HG03135 (cell line): ENCODE data around the gene RARRES1.
A peak's percentile ranks its signal among the peaks of the same experiment; 100 is the strongest.
"Not testable (repeated sequence)": the region's sequence is repeated elsewhere in the genome, so short reads cannot be mapped to it uniquely, and the experiment has no call there.

Source experiments
- ATAC-seq: cut with Tn5 transposase; IDR thresholded peaks from one replicate; pipeline ENCODE4 v1.9.1; 2021; ENCODE audit warnings: mild to moderate bottlenecking, moderate library complexity; ENCODE audit not compliant: unreplicated experiment

Gene RARRES1

DNA sequence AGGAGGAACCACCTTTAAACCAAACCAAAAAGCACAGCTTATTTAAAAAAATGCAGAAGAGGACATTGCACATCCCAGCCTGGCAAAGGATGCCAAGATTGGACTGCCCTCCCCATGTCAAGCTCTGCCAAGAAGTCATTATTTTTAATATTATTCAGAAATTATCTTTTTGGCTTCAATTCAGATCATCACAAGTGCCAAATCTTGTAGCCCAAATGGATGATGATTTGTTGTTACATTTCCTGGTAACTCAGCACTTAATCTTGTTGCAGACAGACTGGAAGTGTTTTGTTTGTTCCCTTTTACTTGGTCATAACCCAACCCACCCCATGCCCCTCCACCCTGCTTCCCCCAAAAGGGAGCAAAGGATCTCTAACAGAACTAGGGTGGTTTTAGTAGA, 31.7 kb downstream of the RARRES1 start:
- no peak for ATAC-seq

DNA sequence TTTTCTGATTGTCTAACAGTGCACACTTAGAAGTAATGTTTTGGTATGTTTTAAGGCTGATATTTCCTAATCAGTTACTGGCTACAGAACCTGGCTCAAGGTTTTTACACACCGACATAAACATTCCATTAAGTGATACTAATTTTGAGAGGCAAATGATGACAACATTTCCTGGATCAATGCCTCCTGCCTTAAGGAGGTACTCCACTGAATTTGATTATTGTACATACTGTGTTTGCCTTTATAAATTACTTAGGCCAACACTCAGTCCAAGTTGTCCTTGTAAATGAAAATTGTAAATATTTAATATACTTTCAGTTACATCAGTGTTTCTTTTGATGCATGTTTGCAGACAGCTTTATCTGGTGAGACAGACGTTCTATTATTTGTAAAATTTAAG, 35.6 kb downstream of the RARRES1 start:
- no peak for ATAC-seq

DNA sequence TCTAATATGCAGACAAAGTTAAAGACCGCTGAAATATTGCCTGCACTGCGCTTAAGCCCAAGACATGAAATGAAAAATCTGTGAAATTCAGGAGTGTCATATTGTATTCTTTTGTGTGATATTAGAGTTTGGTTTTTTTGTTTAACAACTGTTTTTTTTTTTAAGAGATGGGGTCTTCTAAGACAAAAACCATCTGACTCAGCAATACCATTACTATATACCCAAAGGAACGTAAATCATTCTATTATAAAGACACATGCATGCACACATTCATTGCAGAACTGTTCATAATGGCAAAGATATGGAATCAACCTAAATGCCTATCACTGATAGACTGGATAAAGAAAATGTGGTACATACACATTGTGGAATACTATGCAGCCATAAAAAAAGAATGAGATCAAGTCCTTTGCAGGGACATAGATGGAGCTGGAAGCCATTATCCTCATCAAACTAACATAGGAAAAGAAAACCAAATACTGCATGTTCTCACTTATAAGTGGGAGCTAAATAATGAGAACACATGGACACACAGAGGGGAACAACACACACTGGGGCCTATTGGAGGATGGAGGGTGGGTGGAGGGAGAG, 38.3 kb downstream of the RARRES1 start:
- ATAC-seq: not testable (repeated sequence)

DNA sequence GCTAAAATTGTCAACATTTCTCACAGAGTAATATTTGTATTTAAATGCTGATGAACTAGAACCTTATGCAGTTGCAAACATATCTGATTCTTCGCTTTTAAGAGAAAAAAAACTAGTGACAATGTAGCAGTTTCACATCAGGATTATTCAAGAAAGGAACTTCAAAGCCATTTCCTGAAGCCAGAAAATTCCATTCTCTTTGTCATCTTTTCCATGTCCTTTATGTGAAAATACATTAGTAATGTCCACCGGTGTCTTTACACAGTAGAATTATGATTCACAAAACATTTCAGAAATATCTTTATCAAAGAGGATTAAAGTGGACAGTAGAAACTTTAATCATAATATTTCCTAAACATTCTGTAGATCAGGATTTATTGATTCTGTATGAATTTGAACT, 47.1 kb downstream of the RARRES1 start:
- no peak for ATAC-seq

DNA sequence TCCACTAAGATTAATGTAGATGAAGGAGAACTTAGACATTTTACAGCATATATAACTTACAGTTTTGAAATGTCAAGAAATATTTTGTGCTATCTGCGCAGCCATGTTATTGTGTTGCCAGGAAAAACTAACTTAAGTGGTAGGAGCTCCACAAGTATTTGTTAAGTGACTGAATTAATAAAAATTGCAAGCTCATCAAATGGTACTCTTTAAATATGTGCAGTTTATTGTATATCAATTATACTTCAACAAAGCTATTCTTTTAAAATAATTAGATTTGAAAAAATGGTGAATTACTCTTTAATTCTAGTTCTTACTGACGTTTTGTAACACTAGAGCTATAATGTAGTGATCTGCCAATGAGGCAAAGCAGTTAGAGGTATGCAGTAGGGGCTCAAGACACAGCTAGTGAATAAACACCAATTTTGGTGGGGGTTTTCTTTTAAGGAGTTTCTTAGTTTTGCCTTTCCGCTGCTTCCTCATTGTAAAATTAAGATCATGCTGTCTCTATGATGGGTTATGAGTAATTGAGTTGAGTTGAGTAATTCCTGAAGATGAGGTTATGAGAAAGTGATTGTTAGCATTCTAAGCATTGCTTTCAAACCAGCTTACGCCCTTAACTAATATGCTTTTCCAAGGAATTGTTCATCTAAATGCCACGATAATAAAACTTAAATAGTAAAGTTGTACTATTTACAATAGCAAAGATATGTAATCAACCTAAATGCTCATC, 48.9 kb downstream of the RARRES1 start:
- no peak for ATAC-seq

DNA sequence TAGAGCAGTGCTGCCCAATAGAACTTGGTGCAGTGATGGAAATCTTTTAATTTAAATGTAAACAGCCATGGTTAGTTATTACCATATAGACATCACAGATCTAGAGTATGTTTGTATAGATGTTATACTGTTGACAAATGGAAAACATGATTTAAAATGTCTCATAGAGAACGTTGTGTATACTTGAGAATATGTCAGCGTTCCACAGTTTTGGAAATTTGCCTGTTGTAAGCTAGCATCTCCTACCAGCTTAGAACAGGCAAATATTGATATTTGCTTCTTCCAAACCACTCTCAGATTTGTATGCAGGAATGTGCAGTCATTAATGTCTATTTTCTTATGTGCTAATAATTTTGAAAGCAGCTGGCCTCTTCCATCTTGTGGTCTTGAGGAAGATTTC, 51.4 kb downstream of the RARRES1 start:
- no peak for ATAC-seq

DNA sequence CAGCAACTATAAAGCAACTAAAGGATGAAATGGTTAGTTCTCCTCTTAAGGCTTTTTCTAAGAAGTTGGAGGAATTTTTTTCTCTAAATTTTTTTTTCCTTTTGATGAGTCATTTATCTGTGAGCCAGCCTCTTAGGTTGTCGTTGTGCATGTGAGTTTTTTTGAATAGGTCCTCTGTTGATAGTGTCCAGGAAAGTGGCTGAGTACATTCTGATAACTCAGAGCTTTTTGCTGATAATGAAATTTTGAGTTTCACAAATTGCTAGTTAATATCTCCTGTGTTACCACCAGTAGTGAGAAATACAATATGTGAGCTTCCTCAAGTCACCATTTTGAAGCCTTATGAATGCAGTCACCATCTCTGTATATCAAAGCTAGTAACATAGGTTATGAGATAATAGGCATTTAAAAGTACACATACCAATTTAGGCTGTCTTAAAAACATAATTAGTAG, 52.7 kb downstream of the RARRES1 start:
- no peak for ATAC-seq

DNA sequence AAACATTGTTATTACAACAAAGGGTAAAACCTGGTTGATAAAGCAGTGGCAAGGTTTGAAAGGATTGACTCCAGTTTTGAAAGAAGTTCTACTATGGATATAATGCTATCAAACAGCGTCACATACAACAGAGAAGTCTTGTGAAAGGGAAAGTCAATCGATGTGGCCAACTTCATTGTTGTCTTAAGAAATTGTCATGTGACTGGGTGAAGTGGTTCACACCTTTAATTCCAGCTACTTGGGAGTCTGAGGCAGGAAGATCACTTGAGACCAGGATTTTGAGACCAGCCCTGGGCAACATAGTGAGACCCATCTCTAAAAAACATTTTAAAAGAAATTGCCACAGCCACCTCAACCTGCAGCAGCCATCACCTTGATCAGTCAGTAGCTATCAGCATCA, 53.6 kb downstream of the RARRES1 start:
- no peak for ATAC-seq

DNA sequence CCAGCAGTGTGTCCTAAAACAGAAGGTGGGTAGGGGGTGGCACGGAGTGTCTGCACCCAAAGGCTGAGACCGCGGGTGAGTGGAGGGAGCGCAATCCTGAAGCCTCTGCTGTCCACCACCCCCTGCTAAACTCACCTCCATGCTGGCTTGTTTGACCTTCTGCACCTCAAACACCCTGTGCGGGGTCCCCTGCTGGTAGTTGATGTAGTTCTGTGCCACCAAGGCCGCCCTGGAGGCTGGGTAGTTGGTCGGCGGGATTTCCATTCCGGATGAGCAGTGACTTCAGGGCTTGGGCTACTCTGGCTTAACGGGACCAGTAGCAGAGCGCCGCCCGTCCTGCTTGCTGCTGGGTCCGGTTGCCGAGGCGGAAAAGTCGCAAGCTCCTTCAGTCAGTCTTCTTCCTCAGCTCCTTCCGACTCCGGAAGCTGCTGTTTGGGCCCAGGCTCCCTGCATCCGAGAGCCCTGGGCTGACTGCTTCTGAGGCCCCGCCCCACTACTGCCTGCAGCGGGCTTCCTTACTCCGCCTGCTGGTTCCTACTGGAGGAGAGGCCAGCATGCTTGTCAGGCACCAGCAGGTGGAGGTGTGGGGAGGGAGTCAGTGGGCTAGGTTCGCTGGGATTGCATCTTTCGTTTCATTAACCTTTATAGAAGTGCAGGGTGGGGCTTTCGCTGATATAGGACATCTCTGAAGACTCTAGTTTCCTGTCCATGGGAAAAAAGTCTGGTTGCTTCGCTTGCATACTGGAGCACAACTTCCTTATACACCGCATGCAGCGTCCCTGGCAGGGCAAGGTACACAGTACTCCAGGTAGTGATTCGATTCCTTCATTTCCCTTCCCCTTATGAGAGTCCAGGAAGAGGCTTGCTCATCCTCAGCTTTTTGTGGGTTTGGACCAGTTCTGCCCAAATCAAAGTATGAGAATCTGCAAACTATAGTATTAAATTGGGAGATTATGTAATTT, 59.8 kb downstream of the RARRES1 start, which contains the start of gene LXN:
Gene LXN, minus strand, starts transcription at position 434 of the 962 bp plus-strand sequence. Its CDS starts 170 bp downstream, at position 264.
- peak; percentile 100 for ATAC-seq

DNA sequence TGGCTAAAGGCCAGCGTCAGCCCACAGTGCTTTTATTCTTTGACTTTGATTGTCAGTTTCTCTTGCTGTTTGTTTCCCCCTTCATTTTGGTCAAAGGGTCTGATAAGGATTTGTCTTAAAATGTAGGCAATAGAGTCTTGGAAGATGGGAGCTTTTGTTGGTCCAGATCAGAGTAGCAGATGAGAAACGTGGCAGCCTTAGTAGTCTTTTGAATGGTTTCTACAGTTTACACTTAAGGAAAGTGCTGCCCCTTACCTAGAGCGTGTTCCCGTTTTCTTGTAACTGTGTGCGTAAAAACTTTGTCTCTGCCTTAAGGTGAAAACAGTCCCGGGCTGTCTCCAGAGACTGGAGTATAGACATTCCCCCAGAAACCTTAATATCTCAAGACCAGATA, 60.4 kb downstream of the RARRES1 start:
- ATAC-seq: no peak

DNA sequence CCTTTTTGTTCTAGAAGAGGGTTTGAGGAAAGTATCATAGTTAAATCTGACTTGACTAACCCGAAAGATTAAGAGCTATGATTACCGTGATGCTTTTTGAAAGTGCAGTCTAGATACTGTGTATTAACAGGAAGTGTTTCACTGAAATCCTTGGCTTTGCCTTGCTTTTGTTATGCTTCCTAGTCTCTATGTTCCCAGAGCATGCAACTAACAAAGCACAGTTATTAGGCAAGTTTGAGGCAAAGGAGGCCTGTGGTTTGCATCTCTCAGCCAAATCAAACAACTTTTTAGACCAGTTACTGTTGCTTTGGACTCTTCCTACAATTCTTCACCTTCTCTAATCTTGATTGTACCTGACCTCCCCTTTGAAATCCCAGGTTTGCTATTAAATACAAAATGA, 63.8 kb downstream of the RARRES1 start:
- ATAC-seq: no peak

DNA sequence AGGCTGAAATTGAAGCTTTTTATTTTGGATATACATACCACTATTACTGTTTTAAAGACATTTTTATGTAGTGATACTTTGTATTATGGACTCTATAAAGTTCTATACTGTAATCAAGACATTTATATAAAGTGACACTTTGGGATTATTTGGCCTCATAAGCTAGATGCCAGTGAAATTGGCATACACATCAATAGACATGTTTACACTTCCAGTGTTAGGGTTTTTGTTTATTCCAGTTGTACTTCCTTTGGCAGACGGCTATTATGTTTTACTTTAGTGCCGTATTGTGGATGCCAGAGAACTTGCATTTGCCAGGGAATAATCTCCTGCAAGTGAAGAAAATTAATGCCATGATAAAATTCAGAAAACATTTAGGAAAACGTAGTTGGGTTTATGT, 65.8 kb downstream of the RARRES1 start:
- ATAC-seq: no peak

DNA sequence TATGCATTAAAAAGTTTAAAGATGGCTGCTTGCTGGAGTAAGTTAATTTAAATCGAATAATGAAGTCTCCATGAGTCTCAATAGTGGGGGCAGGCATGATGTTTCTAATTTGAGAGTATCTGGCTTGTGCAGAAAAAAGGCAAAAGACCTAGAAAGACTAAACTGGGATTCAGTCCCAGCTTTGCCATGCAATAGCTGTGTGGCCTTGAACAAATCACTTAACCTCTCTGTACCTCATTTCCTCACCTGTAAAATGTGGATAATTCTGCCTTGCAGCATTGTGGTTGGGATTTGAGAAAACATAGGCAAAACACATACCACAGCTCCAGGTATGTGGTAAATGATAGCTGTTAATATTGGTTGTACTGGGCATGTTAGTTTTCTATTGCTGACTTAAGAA, 68.4 kb downstream of the RARRES1 start:
- no peak for ATAC-seq

DNA sequence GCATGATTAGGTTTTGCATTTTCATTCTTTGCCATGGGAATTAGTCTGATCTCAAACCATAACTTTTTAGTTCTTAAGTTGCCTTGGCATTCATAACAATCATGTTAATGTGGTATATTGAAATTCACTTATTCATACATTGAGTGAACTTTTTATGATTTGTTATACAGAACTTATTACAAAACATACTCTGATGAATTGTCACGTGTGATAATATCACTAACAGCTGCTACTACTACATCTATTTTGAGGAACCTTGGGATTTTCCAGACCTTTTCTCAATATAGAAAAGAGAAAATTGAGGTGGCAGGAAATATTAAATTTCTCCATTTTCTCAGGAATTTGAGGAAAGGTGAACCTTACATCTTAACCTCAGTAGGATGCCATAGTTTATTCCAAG, 69.0 kb downstream of the RARRES1 start:
- ATAC-seq: no peak

DNA sequence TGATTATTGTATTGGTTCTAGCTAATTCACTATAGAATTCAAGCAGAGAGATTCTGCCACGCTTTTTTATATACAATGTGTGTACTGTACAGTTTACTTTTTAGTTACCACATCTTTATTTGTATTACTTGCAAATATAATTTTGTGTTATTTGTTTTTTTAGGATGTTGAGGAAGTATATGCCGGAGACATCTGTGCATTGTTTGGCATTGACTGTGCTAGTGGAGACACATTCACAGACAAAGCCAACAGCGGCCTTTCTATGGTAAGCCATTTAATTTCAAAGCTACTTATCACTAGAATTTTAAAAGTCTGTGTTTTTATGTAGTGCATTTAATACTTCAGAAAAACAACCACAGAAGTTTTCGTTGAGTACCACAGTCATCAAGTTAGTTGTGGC, 71.5 kb downstream of the RARRES1 start:
- no peak for ATAC-seq

DNA sequence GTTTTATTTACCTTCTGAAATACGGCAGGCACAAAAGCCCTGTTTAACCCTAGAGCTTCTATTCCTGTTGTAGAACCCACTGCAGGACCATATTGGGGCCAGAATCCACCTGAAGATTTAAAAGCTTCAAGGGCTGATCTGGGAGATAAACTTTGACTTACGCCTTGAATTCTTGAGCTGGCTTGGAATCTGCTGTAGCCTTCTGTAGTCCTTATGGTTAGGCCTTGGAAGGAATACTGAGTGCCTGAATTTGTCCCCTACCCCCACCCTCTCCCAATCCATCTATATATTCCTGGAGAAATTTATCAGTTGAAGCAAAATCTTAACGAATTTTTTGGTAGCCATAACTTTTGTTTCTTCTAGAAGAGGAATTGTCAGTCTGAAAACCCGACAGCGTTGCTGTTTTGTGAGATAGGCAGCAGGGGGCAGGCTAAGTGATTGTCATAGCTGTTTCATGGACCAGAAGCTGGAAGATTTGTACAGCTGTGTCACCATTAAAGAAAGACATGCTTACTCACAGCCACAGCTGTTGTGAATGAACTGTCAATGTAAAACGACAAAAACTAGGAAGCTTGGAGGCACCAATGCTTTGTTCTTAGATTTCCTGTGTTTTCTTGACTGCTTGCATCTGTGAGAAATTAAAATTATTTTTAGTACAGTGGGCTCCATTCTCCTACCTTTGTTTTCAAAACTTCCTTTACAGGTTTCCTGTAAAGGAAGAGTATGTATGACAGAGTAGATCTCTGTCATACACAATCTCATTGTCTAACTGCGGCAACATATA, 72.6 kb downstream of the RARRES1 start:
- ATAC-seq: peak; percentile 94

DNA sequence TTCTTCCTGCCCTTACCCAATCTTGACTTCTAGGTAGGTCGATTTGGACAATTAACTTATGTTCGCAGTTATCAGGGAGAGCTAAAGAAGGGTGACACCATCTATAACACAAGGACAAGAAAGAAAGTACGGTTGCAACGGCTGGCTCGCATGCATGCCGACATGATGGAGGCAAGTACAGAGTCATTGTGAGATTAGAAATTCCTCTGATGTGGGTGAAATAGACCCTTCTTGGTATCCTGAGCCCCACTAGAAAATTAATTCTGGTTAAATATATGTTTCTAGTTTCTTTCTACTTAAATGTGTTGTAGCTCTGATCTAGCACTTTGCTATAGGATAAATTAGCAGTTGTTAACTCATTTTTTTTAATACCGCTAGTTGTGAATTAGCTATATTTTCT, 73.4 kb downstream of the RARRES1 start:
- ATAC-seq: no peak

DNA sequence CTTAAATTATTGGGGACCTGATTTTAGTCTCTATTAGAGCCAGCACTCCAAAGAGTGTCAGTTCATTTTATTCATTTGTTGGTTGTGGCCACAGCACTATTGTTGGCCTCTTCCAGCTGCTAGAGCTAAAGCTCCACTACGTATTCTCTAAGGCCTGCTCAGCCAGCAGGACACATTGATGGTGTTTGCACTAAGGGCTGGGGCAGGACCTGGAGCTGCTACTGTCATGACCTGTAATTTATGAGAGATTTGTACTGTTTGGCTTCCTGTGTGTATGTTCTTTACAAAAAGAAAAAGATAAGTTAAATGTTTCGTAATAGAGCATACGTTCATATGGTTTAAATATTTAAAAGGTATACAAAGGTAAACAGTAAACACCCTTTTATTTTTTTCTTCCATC, 79.8 kb downstream of the RARRES1 start:
- ATAC-seq: no peak

DNA sequence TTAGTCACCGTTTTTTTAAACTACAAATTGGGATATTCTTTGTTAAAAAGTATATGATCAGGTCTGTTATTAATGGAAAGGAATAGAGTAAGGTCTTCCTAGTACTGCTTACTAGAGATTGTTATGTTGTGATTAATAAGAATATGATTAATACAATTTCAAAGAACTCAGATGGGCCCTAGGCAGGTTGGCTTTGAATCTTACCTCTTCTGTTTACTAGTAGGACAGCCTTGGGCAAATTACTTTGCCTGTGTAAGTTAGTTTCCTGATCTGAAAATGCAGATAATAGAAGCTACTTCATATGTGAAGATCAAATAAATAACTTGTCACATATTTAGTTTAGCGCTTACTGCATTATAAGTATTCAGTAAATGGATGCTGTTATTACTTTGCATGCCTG, 81.1 kb downstream of the RARRES1 start:
- no peak for ATAC-seq

DNA sequence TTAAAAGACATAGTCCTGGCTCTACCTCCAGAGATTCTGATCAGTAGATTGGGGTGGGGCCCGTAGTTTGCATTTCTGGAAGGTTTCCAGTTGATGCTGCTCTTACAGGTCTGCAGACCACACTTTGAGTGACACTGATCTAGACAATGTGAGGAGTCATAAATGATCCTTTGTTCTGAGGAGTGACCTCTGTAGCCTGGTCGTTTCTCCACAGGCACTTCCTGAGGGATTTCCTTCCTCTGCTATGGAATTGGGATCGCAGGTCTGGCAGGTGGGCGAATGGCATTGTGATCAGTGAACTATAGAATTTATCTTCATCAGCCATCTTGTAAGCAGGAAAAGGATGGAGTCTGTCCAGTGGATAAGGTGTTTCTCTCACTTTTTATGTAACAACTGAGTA, 82.5 kb downstream of the RARRES1 start:
- ATAC-seq: no peak
